LNCAP (cell line): ENCODE data around the gene CARS1.

Experiments
- CTCF ChIP-seq: fragments of 450-650 bp; IDR thresholded peaks from 2 replicates; pipeline ENCODE4 v1.5.1; 2017; ENCODE audit warnings: mild to moderate bottlenecking

Gene CARS1

GRCh38 chr11:3080733-3081385 lies 23.6 kb upstream of the CARS1 start:
- TF ChIP-seq CTCF = no peak

GRCh38 chr11:3080104-3080503 lies 22.9 kb upstream of the CARS1 start:
- TF ChIP-seq CTCF = no peak

- TF ChIP-seq CTCF = no peak
Measured at GRCh38 chr11:3077846-3078440, 20.7 kb upstream of the CARS1 start.

GRCh38 chr11:3077189-3077836 lies 20.1 kb upstream of the CARS1 start:
- no peak for TF ChIP-seq CTCF

- no peak for TF ChIP-seq CTCF
Measured at GRCh38 chr11:3074912-3075589, 17.8 kb upstream of the CARS1 start.

GRCh38 chr11:3073029-3073435 lies 15.8 kb upstream of the CARS1 start:
- TF ChIP-seq CTCF = no peak

- TF ChIP-seq CTCF = no peak
Measured at GRCh38 chr11:3069425-3069824, 12.2 kb upstream of the CARS1 start.
